Measurements from ENCODE around the gene OMG.

OMG gene

DNA sequence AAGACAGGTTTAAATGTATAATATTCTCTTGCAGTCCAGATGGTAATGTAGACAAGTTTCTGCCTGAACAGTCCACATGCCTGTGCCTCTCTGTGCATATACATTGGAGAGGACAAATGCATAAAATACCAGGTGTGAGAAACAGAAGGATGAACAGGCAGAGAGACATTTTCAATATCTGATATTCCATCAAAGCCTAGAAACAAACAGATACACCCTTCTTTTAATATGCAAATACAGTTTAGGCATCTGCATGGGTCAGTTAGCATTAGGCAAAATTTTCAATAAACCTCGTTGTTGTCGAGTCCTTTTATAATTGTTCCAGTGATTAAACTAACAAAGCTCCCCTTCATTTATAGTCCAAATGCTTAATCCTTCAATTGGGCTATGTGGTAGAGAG lies 897 bp downstream of the OMG start:
- no peak for TF ChIP-seq CTCF (IDR thresholded peaks at IDR 0.05; ENCODE audit: unreplicated experiment in 3 of 3)
- Mint-ChIP-seq H3K9me3 (no peaks in the 10 kb centered on the region), H3K4me1 (no peaks in the 10 kb centered on the region), H3K36me3 (ENCODE audit: low read depth) (peaks cover 8% of the 10 kb centered on the region), H3K27me3 (ENCODE audit: low read depth) (no peaks in the 10 kb centered on the region), H3K27ac (no peak overlapping the region), H3K4me3 (no peak overlapping the region)

GRCh38 chr17:31295489-31295871 lies 1.6 kb downstream of the OMG start:
- H3K36me3 Mint-ChIP-seq (ENCODE audit: low read depth), result peaks cover 8% of the 10 kb centered on the region
- H3K9me3 Mint-ChIP-seq, result no peaks in the 10 kb centered on the region
- H3K4me1 Mint-ChIP-seq, result no peaks in the 10 kb centered on the region
- no peak overlapping the region for H3K27ac Mint-ChIP-seq
- TF ChIP-seq CTCF (IDR thresholded peaks at IDR 0.05; ENCODE audit: unreplicated experiment in 3 of 3), result no peak
- H3K27me3 Mint-ChIP-seq (ENCODE audit: low read depth), result no peaks in the 10 kb centered on the region
- no peak overlapping the region for H3K4me3 Mint-ChIP-seq

GRCh38 chr17:31294820-31295488 lies 2.1 kb downstream of the OMG start:
- Mint-ChIP-seq H3K36me3 (ENCODE audit: low read depth) (peaks cover 8% of the 10 kb centered on the region), H3K27ac (no peak overlapping the region), H3K27me3 (ENCODE audit: low read depth) (no peaks in the 10 kb centered on the region), H3K9me3 (no peaks in the 10 kb centered on the region), H3K4me3 (no peak overlapping the region), H3K4me1 (no peaks in the 10 kb centered on the region)
- no peak for TF ChIP-seq CTCF (IDR thresholded peaks at IDR 0.05; ENCODE audit: unreplicated experiment in 3 of 3)

DNA sequence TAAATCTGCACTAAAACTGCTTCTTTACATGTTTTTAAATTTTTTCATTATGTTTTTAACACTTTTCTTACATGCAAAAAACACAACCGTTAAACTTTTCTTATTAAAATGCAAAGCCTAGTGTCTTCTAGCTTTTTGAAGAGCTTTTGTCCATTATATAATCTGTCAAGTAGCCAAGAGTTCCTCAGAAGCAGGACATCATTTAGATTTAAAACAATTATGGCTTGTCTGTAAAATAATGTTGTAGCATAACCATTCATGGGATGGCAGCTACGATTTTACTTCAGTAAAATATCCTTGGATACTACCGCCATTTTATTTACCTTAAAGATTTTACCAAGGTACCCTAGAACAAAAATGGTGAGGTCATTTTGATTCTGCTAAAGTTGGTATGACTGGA lies 2.8 kb downstream of the OMG start:
- Mint-ChIP-seq H3K4me3 (no peak overlapping the region), H3K27ac (no peak overlapping the region), H3K4me1 (no peaks in the 10 kb centered on the region), H3K9me3 (no peaks in the 10 kb centered on the region), H3K36me3 (ENCODE audit: low read depth) (peaks cover 8% of the 10 kb centered on the region), H3K27me3 (ENCODE audit: low read depth) (no peaks in the 10 kb centered on the region)
- TF ChIP-seq CTCF (IDR thresholded peaks at IDR 0.05; ENCODE audit: unreplicated experiment in 3 of 3), result no peak

DNA sequence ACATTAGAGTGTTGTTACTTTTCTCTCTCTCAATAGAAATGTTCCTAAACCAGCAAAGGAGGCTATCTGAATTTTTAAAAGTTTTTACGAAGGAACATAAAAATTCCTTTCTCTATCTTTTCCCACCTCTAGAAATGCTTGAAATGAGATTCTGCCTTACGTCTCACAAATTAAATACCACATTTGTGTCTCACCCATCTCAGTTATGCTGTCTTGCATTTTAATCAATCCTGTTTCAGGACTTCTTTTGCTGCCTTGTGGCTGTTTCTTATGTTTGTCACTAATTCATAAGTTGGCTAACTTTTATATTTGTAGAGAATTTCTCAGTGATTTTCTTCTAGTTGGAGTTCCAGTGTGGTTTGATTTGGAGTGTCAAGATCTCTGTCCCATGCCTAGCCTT lies 3.5 kb downstream of the OMG start:
- no peaks in the 10 kb centered on the region for H3K27me3 Mint-ChIP-seq (ENCODE audit: low read depth)
- TF ChIP-seq CTCF (IDR thresholded peaks at IDR 0.05; ENCODE audit: unreplicated experiment in 3 of 3), result no peak
- no peaks in the 10 kb centered on the region for H3K9me3 Mint-ChIP-seq
- H3K4me1 Mint-ChIP-seq, result no peaks in the 10 kb centered on the region
- peaks cover 13% of the 10 kb centered on the region for H3K36me3 Mint-ChIP-seq (ENCODE audit: low read depth)
- no peak overlapping the region for H3K27ac Mint-ChIP-seq
- H3K4me3 Mint-ChIP-seq, result no peak overlapping the region

- H3K27me3 Mint-ChIP-seq (ENCODE audit: low read depth), result no peaks in the 10 kb centered on the region
- no peak overlapping the region for H3K4me3 Mint-ChIP-seq
- no peaks in the 10 kb centered on the region for H3K9me3 Mint-ChIP-seq
- H3K4me1 Mint-ChIP-seq, result no peaks in the 10 kb centered on the region
- peaks cover 23% of the 10 kb centered on the region for H3K36me3 Mint-ChIP-seq (ENCODE audit: low read depth)
- no peak for TF ChIP-seq CTCF (IDR thresholded peaks at IDR 0.05; ENCODE audit: unreplicated experiment in 3 of 3)
- no peak overlapping the region for H3K27ac Mint-ChIP-seq
These were observed 5.2 kb downstream of the OMG start for GRCh38 chr17:31291820-31292219.
